ENCODE measurements around the gene NUCB1.

- TF ChIP-seq EP300 (IDR thresholded peaks at IDR 0.05) (no peak), POLR2A (IDR thresholded peaks at IDR 0.05) (no peak)
- TF ChIP-seq, protein P1, sequence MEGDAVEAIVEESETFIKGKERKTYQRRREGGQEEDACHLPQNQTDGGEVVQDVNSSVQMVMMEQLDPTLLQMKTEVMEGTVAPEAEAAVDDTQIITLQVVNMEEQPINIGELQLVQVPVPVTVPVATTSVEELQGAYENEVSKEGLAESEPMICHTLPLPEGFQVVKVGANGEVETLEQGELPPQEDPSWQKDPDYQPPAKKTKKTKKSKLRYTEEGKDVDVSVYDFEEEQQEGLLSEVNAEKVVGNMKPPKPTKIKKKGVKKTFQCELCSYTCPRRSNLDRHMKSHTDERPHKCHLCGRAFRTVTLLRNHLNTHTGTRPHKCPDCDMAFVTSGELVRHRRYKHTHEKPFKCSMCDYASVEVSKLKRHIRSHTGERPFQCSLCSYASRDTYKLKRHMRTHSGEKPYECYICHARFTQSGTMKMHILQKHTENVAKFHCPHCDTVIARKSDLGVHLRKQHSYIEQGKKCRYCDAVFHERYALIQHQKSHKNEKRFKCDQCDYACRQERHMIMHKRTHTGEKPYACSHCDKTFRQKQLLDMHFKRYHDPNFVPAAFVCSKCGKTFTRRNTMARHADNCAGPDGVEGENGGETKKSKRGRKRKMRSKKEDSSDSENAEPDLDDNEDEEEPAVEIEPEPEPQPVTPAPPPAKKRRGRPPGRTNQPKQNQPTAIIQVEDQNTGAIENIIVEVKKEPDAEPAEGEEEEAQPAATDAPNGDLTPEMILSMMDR (IDR thresholded peaks at IDR 0.05), result no peak
These were observed 43.2 kb upstream of the NUCB1 start for GRCh38 chr19:48856921-48857320.

Measured in stomach (tissue), 4 donors.